Activated CD4-positive, alpha-beta T cell treated with anti-CD3 and anti-CD28 coated beads, Interleukin-2, Interleukin-6, amounts not matched to agents 100 ng/mL and 50 ng/mL, durations not matched to agents 16 hours and 8 hours (primary cell): Measurements from ENCODE around the gene RTN4IP1.
A peak's percentile ranks its signal among the peaks of the same experiment; 100 is the strongest.

Experiments used
- DNase-seq: peaks from one replicate; pipeline ENCODE4 v3.0.0-alpha.2; 2020

Gene RTN4IP1

DNA sequence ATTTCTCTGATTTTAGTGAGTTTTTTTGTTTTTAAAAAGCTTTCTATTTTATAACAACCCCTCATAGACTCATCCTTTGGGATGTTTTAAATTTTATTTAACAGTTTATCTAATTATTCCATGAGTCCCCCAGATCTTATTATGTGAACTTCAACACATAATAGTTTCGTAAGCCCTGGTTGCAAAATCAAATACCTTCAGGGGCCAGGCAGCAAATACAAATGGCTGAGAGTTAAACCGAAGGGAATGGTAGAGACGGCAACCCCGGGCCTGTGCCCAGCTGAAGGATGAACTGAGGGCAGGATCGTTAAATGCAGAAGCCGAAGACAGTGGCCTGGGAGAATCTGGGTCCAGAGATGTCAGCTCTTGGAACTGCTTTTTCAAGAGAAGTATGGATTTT lies 88.4 kb downstream of the RTN4IP1 start:
- DNase-seq = no peak

DNA sequence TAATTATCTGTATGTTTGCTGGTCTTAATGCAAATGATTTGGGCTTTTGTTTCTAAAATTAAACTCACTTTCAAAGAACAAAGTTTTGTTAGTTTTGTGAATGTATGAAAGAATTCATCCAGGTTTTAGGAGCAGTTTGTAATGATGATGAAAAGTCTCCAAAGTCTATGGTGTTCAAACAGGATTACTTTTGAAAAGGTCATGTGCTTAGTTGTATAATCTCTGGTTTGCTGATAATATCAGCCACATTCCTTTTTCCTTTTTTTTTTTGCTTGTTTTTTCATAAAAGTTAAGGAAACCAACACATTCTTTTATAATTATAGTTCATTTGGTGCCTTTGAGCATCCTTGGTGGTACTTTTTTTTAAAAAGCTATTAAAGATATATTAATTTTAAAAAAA lies 88.9 kb downstream of the RTN4IP1 start:
- DNase-seq = no peak

DNA sequence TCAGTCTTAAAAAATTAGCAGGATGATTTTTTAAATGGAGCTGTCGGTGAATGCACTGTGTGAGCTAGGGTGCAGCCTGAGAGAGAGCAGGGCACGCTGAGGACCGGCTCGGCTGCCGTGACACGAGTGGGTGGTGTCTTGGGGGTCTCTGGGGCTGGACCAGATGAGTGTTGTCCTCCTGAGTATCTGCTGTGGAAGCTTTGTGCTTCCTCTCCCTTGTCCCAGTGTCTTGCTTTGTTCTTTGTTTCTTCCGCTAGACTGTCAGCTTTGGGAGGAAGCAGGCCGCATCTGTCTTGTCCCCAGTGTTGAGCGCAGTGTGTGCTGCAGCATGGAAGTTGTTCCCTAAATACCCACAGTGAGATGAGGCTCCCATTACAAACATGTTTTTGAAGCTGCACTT lies 89.4 kb downstream of the RTN4IP1 start:
- no peak for DNase-seq

DNA sequence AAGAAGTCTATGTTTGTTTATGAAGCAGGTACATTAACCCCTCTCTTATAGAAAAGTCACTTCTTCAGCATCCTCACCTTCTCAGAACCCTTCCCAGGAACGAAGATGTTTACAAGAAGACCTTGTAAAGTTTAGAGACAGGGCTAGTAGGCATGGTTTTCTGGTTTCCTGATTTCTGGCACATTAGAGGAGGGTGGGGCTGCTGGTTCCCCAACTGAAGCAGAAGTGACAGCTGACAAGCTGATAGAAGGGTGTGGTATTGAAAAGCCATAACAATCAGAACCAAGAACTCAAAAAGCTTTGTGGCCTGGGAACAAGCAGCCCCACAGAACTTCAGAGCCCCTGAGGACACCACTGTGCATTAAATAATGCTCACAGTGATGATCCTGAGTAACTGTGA lies 91.2 kb downstream of the RTN4IP1 start:
- DNase-seq = no peak

DNA sequence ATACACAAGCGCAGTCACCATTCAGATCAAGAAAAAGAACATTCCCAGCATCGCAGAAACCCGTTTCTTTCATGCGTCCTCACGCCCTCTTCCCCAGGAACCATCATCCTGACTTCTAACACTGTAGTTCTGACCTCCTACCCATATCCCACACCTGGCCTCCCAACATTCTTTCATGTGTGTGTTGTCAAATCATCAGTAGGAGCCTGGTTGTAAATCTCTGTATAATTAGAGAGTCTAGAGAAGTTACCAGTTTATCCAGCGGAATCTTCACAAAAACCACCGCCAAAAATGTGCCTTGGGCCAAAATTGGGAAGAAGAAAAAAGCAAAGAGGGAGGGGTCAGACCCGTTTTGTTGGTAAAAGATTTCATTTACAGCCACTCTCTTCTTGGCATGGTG lies 91.6 kb downstream of the RTN4IP1 start:
- DNase-seq = no peak

DNA sequence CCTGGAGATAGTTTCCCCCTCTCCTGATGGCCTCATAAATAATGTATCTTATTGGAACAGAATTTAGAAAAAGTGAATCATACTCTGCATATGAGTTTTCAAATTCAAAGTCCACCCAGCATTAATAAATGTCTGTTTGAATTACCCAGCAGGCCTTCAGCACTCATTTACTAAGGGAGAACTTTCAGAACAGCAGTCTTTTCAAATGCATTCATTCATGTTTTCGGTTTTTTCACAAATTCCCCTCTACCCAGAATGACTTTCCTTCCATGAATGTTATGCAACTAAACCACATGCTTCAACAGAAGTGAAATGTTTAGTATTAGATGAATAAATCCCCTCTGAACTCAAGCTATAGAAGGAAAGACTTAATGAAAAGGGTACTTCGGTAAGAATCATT lies 92.4 kb downstream of the RTN4IP1 start:
- DNase-seq = peak; percentile 72

DNA sequence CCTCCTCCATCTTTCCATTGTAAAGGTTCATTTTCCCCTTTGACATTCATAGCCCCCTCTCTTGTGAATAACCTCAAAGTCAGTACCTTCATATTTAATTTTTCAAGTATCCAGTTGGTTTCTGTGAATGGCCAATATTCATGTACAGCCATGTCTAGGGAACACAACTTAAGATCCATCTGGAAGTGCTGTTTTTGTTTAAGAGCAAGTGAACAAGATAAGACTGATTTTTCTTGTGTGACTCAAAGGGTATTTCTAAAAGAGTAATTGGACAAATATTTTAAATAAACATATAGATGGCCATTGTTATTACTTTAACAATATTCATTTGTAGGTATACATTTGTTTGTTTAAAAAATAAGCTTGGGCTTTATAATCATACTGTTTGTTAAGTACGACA lies 92.9 kb downstream of the RTN4IP1 start:
- no peak for DNase-seq

DNA sequence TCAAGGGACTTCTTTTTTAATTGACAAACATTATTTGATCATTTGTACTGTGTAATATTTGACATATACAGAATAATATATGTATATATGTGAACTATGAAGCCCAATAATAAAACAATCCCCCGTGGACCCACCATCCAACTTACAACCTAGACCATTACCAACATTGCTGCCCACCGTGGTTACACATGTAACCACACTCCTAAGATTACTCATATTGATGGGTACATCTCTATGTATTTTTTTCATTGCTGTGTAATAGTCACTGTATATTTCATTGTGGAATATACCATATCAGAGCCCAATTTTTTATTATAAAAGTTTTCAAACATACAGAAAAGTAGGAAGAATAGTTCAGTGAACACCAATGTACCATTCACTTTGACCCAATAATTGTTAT lies 94.3 kb downstream of the RTN4IP1 start:
- no peak for DNase-seq

DNA sequence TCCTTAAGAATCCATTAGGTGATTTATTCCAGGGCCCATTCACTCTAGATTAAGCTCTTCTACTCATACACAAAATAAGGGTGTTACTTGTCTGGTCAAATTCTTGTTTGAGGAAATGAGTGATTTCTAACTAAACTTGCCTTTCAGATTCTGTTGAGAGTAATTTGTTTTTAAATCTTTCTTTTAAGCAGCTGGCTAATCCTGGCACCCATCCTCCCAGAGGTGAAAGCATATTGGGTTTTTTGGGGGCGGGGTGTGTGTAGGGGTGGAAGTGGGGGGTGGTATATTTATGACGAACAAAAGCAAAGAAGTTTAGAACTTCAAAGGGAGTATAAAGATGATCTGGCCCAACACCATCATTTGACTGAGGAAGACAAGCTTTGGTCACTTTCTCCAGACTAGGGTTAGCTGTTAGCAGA lies 94.7 kb downstream of the RTN4IP1 start:
- peak; percentile 80 for DNase-seq

DNA sequence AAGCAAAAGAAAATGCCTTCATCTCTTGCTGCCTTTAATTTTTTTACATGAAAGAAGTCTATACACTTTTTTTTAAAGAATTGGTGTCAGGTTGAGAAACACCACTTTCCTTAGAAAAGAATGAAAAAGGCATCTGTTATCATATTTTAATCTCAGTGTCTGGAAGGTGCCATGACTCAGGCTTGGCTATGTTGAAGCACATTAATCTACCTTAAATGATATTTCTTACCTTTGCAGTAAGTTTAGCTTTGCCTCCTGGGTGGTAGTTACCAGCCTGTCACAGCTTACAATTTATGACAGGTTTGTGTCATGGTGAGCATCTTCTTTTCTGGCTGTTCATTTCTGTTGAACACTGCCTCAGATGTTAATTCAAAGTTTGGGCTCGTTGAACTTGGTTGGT lies 95.3 kb downstream of the RTN4IP1 start:
- no peak for DNase-seq

DNA sequence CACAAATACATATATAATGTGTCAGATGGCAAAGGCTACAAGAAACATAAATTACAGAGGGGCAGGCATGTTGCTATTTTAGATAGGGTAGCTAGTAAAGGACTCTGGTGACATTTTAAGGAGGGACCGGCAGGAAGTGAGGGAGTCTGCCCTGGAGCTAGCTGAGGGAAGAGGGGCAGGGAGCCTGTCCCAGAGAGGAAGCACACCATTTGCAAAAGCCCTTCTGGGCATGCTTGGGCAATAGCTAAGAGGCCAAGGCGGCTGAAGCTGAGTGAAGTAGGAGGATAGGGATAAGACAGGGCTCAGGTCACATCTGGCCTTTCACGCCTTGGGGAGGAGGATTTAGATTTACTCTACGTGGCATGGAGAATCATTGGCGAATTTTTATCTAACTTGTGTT lies 96.2 kb downstream of the RTN4IP1 start:
- no peak for DNase-seq

DNA sequence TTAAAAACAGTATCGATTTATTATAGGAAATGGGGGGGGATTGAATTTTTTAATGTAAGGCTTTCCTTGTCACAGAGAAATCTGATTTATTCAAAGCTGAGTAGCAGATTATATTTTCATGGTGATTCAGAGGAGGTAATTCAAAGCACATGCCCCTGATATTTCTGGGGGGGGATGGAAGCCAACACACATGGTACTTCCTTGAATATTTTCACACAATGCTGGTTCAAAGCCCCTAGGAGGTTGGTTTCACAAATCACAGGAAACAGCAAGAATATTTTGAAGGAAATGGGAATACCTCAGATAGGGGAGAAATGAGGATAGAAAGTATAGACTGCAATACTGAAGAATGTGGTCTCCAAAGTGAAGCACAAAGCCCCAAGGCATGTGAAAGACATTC lies 98.8 kb downstream of the RTN4IP1 start:
- no peak for DNase-seq

DNA sequence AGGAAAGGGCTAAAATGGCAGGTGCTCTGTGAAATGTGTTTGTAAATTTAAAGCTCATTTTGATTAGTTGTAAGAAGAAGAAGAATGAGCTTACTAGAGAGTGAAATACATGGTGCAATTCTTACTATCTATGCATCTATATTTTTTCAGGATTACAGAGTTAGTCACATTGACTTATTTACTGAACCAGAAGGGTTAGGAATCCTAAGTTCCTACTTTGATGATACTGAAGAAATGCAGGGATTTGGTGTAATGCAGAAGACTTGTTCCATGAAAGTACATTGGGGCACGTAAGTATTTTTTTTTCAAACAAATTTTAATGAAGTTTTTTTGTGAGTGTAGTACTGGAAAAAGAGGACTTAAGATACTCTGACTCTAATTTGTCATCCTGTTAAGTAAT lies 99.3 kb downstream of the RTN4IP1 start:
- DNase-seq = no peak

DNA sequence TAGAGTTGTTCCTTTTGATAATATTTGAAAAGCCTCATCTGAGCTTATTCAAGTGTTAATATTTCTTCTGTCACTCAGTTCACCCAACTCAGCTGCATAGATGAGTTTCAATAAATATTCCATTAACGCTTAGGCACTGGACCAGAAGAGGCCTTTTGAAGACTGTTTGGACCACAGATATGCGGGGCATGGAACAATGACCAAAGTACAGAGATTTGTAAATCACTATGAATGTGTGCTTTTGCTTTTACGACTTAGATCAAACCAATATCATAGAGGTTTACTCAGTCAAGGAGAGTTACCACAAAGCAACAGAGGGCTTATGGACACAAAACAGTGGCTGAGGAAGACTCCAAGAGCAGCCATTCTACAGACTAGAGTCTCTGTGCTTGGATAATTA lies 99.9 kb downstream of the RTN4IP1 start:
- no peak for DNase-seq

DNA sequence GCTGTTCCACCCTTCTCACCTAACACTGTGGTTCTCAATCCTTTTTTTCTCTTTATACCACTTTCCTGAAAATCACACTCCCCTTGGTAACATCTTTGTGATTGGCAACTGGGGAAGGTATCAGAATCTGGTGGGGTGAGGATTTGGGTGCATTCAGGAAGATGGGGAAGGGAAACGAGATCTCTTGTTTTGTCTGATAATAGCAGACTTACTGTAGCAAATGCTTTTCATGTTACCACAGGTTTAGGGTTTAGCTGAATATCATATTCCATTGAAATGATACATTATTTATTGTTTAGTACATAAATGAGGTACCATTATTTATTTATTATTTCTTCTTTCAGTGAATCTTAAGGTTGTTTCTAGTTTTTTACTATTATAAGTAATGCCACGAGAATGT lies 100.8 kb downstream of the RTN4IP1 start:
- no peak for DNase-seq

DNA sequence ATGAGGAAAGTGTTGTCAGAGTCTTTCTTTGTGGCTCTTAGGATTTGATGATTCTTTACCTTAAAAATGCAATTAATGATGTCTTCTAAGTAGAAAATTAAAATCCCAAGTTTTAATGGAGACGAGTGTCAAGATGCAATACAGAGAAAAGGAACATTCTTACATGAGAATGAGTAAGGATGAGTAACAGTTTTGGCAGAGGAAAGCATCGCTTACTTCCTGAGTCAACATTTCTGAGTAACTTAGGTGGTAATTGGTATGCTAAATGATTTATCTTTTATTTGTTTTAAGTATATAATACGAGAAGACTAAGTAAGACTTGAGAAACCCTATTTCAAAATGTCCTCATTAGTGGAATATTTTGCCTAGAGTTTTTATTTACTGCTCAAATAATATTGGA lies 101.3 kb downstream of the RTN4IP1 start:
- DNase-seq = no peak

DNA sequence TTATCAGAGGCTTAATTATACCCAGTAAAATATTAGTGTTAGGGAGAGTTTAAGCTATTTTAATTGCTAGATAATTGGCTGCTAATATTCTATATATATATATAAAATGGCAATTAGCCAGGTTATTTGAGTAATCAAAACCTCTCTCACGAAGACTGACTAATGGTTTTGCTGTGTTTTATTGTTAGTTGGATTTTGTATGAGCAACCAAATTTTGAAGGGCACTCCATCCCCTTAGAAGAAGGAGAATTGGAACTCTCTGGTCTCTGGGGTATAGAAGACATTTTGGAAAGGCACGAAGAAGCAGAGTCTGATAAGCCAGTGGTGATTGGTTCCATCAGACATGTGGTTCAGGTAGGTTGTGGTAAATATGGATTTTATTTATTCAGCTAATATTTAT lies 102.2 kb downstream of the RTN4IP1 start:
- no peak for DNase-seq

DNA sequence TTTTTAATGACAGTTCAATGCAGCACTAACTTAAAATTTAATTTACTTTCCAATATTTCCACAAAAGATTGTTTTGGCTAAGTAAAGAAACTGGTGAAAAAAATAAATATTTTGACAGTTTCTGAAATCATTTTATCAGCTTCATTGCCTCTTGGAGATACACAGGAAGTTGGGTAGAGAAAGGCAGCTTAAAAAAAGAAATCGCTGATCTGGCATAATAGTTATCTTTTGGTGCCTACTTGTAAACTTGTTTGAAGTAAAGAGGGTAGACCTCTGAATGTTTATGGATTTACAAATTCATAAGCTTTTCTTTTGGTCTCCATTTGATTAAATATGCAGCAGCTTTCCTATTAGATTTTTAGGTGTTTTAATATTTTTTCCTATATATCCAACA lies 103.4 kb downstream of the RTN4IP1 start:
- no peak for DNase-seq

DNA sequence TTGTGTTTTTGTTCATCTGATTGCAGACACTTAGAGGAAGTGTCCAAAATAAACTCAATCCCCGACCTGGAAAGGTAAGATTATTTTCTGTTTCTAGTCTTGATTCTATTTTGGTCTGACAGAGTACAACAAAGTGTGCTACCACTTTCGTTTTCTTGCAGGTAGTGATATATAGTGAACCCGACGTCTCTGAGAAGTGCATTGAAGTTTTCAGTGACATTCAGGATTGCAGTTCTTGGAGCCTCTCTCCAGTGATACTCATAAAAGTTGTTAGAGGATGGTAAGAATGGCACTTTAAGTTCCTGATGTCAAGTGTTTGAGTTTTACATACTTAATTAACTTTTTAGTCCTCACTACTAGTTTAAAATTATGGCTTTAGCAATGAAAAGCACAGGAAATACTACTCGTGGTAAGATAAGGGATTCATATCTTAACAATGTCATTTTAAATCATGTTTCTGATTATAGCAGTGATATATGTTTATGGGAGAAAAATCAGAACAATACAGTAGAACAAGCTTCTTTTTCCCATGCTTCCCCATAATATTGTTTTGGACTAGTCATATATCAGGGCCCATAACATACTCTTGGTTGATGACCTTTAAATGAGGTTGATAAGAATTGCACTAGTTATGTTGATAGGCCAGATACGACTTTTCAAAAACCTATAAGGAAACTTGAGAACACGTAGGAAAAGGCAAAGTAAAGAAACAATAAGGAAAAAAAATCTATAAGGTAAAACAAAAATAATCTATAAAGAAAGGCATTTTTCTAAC lies 104.0 kb downstream of the RTN4IP1 start:
- peak; percentile 60 for DNase-seq

DNA sequence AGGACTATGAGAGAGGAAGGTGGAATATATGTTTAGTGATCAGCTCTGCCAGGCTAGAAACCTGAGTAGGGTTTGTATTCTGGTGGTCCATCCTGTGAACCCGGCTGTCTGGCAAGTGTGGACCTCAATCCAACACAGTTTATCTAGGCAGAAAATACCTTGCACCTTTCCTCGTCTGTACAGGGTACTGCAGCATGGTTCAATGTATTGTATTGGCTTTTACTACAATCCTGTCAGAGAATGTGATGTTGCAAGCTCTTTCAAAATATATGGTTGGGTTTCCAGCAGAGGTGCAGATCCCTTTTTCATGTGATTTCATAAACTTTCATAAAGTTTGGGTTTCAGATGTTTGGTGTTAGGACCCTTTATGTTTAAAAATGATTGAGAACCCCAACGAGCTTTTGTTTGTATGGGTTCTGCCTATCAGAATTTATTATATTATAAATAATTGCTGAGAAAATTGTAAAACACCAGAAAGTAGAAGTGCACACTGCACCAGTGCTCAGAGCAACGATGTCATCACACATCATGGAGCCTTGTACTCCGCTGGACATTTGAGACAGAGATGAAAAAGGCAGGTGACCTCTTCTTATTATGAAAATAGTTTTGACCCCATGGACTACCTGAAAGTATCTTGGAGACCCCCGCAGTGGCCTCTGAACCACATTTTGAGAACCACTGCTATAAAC lies 106.6 kb downstream of the RTN4IP1 start:
- DNase-seq = no peak
